Ishikawa (cell line): ENCODE data around the gene ADAT2.
A peak's percentile ranks its signal among the peaks of the same experiment; 100 is the strongest.

ENCODE experiments used
- CEBPB ChIP-seq: IDR thresholded peaks from 2 replicates; pipeline ENCODE4 v1.6.1; 2012
- CREB1 ChIP-seq: IDR thresholded peaks from 2 replicates; pipeline ENCODE4 v1.6.1; 2012; ENCODE audit warnings: low read depth
- EGR1 ChIP-seq: IDR thresholded peaks from 2 replicates; pipeline ENCODE4 v1.6.1; 2012
- EP300 ChIP-seq: IDR thresholded peaks from 2 replicates; pipeline ENCODE4 v1.6.1; 2012; ENCODE audit warnings: borderline replicate concordance
- FOXM1 ChIP-seq: IDR thresholded peaks from 2 replicates; pipeline ENCODE4 v1.6.1; 2012; ENCODE audit warnings: low read depth, borderline replicate concordance
- MAX ChIP-seq: IDR thresholded peaks from 2 replicates; pipeline ENCODE4 v1.6.1; 2012
- NFIC ChIP-seq: IDR thresholded peaks from 2 replicates; pipeline ENCODE4 v1.6.1; 2012
- RAD21 ChIP-seq: IDR thresholded peaks from 2 replicates; pipeline ENCODE4 v1.6.1; 2012; ENCODE audit warnings: low read depth
- REST ChIP-seq: IDR thresholded peaks from 2 replicates; pipeline ENCODE4 v1.6.1; 2012; ENCODE audit warnings: low read depth, mild to moderate bottlenecking
- TAF1 ChIP-seq: IDR thresholded peaks from 2 replicates; pipeline ENCODE4 v1.6.1; 2012; ENCODE audit warnings: low read depth, mild to moderate bottlenecking
- TCF12 ChIP-seq: IDR thresholded peaks from 2 replicates; pipeline ENCODE4 v1.6.1; 2012; ENCODE audit warnings: low read depth
- TEAD4 ChIP-seq: IDR thresholded peaks from 2 replicates; pipeline ENCODE4 v1.6.1; 2012
- USF1 ChIP-seq: IDR thresholded peaks from 2 replicates; pipeline ENCODE4 v1.6.1; 2012
- YY1 ChIP-seq: IDR thresholded peaks from 2 replicates; pipeline ENCODE4 v1.6.1; 2012; ENCODE audit warnings: low read depth
- ZBTB7A ChIP-seq: IDR thresholded peaks from 2 replicates; pipeline ENCODE4 v1.6.1; 2012; ENCODE audit warnings: low read depth

ADAT2 gene

GRCh38 chr6:143429970-143430369 lies 20.5 kb downstream of the ADAT2 start:
- TF ChIP-seq ZBTB7A (no peak), MAX (no peak), EGR1 (no peak), TCF12 (no peak), USF1 (no peak), NFIC (no peak)

GRCh38 chr6:143427109-143427817 lies 23.2 kb downstream of the ADAT2 start:
- TF ChIP-seq MAX = no peak
- TF ChIP-seq EGR1 = no peak
- TF ChIP-seq TCF12 = no peak
- TF ChIP-seq YY1 = no peak
- TF ChIP-seq RAD21 = peak; percentile 95
- TF ChIP-seq FOXM1 = no peak
- TF ChIP-seq EP300 = no peak
- no peak for TF ChIP-seq TAF1

- no peak for TF ChIP-seq EGR1
- no peak for TF ChIP-seq RAD21
- no peak for TF ChIP-seq YY1
- TF ChIP-seq MAX = no peak
- TF ChIP-seq NFIC = no peak
- no peak for TF ChIP-seq REST
These were observed 24.5 kb downstream of the ADAT2 start for GRCh38 chr6:143426026-143426425.

- TF ChIP-seq EP300 (no peak), FOXM1 (no peak)
These were observed 31.0 kb downstream of the ADAT2 start for GRCh38 chr6:143419526-143419925.

- TF ChIP-seq MAX (no peak), TEAD4 (no peak), USF1 (no peak), TAF1 (no peak), EP300 (no peak), CEBPB (no peak), RAD21 (no peak), FOXM1 (no peak), EGR1 (no peak), TCF12 (no peak)
These were observed 35.7 kb downstream of the ADAT2 start for GRCh38 chr6:143414769-143415168.

- TF ChIP-seq EGR1 (no peak), MAX (no peak), YY1 (no peak), FOXM1 (no peak), CREB1 (no peak)
These were observed 39.6 kb downstream of the ADAT2 start for GRCh38 chr6:143410859-143411270.

GRCh38 chr6:143408787-143409162 lies 41.7 kb downstream of the ADAT2 start:
- TF ChIP-seq EP300 (no peak), RAD21 (no peak), NFIC (no peak), FOXM1 (no peak), EGR1 (no peak), TCF12 (no peak), REST (no peak), CREB1 (no peak), ZBTB7A (no peak), MAX (no peak), TEAD4 (no peak), TAF1 (no peak)
